Pancreas (tissue), 10 donors: ENCODE data around the gene RPL13. TPM values are rescaled to one million over a fixed set of nuclear protein-coding genes. Genes with fewer than 3 reads are reported as not detected.

ENCODE experiments used
- ATAC-seq, 4 donors: fragments of 200-7000 bp; cut with Tn5 transposase; one replicate each; pipeline versions ENCODE4 v1.8.0 to v1.9.1; 2020; ENCODE audit warnings: mild to moderate bottlenecking in 4 of 4, moderate library complexity in 4 of 4
- DNase-seq, 6 donors: peaks; one replicate each; pipeline ENCODE4 v3.0.0-alpha.2; 2020
- FAIRE-seq: peaks from 2 replicates; lab custom pipeline; 2012; peaks lifted over from hg19 to GRCh38; lab: Jason Lieb, UNC
- H3K27ac ChIP-seq, 4 donors: fragments of 200-600 bp; sonication (generic); 1 replicate in 3 of 4; 2 replicates in 1 of 4; pipeline versions ENCODE4 v1.5.0 to v1.8.0; 2020
- H3K27me3 ChIP-seq, 4 donors: fragments of 200-600 bp; one replicate each; pipeline ENCODE4 v1.8.0; 2021
- H3K36me3 ChIP-seq, 3 donors: fragments of 200-600 bp; sonication (generic) in 1 of 3; one replicate each; pipeline versions ENCODE4 v1.5.0 to v1.8.0; 2020 to 2021
- H3K4me1 ChIP-seq, 3 donors: fragments of 200-600 bp; one replicate each; pipeline ENCODE4 v1.8.0; 2021
- H3K4me3 ChIP-seq, 4 donors: fragments of 200-600 bp; sonication (generic) in 2 of 4; one replicate each; pipeline versions ENCODE4 v1.5.0 to v1.8.0; 2020 to 2021
- H3K9me3 ChIP-seq, 4 donors: fragments of 200-600 bp; one replicate each; pipeline ENCODE4 v1.8.0; 2021
- WGBS, 2 donors: extraction: QIAGEN DNeasy Blood & Tissue Kit; methylation state at CpG; one replicate each; pipeline ENCODE4 v1.1.7; 2013; 5-methylcytosine and 5-hydroxymethylcytosine counted together
- intact Hi-C, 3 donors: fragments of 100-400 bp; cut with DNase I; formaldehyde crosslinking; loops; one replicate each; pipeline versions ENCODE4 v1.11.1 to v1.14.2; 2022
- polyA plus RNA-seq, 2 donors: library from polyadenylated mRNA; stranded (reverse); fragments of 200-250 nt; gene quantifications; one replicate each; pipeline ENCODE4 v1.2.3, GENCODE V29; 2013
- total RNA-seq, 6 donors: library from RNA; stranded (reverse); fragmentation: NEBNext Ultra II Directional in 4 of 6; extraction: Animal tissue kit (Norgen Biotek cat#: 25700) in 4 of 6; gene quantifications; one replicate each; pipeline versions ENCODE4 v1.2.1 to v1.2.4, GENCODE V29; 2021 to 2023
- TF ChIP-seq, protein P1 (sequence below), 4 donors: fragments of 200-600 bp; sonication (generic) in 3 of 4; IDR thresholded peaks; one replicate each; pipeline versions ENCODE4 v1.5.0 to v1.8.0; 2021; ENCODE audit warnings: antibody characterized with exemption in 4 of 4
- donor health status: healthy with polysubstance abuse.
- donor health status: DM: no; HTN: no; CAD: no; lungs with moderate emphysema.
- donor health status: DM: no; HTN: no; CAD: no.
- donor health status: control.
- donor health status: control.
- donor health status: Bipolar disorder and iron deficiency.
- donor health status: DM: yes; HTN: yes; CAD: no.
- donor health status: DM: no; HTN: no; CAD: no.
- donor health status: DM: no; HTN: no; CAD: no.
- donor health status: DM: yes; HTN: yes; CAD: no.

RPL13 gene
- total and polyA plus RNA-seq, 8 donors = 1,297 to 6,500 (median 2,093) TPM

GRCh38 chr16:89549007-89549700, 11.3 kb upstream of the RPL13 start:
- Histone ChIP-seq H3K4me1 (no peaks in the 10 kb centered on the region), H3K9me3 (no peaks in the 10 kb centered on the region), H3K27ac (no peak overlapping the region), H3K4me3 (no peak overlapping the region), H3K27me3 (no peaks in the 10 kb centered on the region), H3K36me3 (peaks cover 0 to 27% (median 0%) of the 10 kb centered on the region in 3 donors)
- no peak for ATAC-seq
- TF ChIP-seq, protein P1, sequence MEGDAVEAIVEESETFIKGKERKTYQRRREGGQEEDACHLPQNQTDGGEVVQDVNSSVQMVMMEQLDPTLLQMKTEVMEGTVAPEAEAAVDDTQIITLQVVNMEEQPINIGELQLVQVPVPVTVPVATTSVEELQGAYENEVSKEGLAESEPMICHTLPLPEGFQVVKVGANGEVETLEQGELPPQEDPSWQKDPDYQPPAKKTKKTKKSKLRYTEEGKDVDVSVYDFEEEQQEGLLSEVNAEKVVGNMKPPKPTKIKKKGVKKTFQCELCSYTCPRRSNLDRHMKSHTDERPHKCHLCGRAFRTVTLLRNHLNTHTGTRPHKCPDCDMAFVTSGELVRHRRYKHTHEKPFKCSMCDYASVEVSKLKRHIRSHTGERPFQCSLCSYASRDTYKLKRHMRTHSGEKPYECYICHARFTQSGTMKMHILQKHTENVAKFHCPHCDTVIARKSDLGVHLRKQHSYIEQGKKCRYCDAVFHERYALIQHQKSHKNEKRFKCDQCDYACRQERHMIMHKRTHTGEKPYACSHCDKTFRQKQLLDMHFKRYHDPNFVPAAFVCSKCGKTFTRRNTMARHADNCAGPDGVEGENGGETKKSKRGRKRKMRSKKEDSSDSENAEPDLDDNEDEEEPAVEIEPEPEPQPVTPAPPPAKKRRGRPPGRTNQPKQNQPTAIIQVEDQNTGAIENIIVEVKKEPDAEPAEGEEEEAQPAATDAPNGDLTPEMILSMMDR (IDR thresholded peaks at IDR 0.05) = no peak
- intact Hi-C loops = no loop called here
- 91 to 93% methylated on average over 10 of the region's 10 CpGs for WGBS, 2 donors
- FAIRE-seq = no peak
- DNase-seq = no peak

- no peaks in the 10 kb centered on the region for H3K4me1 ChIP-seq
- intact Hi-C loops = loop anchor here in 1 of 3 donors (10.0 kb wide), 1 partner anchor 226 kb away; no protein-coding TSS in a partner anchor
- FAIRE-seq = no peak
- H3K27ac ChIP-seq = no peak overlapping the region
- 94 to 95% methylated on average over 21 to 22 of the region's 22 CpGs for WGBS, 2 donors
- H3K4me3 ChIP-seq = no peak overlapping the region
- H3K27me3 ChIP-seq = no peaks in the 10 kb centered on the region
- no peaks in the 10 kb centered on the region for H3K9me3 ChIP-seq
- DNase-seq = no peak
- TF ChIP-seq, protein P1 (IDR thresholded peaks at IDR 0.05) = no peak
- ATAC-seq = no peak
- peaks cover 0 to 38% (median 0%) of the 10 kb centered on the region in 3 donors for H3K36me3 ChIP-seq
Measured at GRCh38 chr16:89550421-89551007, 10.0 kb upstream of the RPL13 start.

DNA sequence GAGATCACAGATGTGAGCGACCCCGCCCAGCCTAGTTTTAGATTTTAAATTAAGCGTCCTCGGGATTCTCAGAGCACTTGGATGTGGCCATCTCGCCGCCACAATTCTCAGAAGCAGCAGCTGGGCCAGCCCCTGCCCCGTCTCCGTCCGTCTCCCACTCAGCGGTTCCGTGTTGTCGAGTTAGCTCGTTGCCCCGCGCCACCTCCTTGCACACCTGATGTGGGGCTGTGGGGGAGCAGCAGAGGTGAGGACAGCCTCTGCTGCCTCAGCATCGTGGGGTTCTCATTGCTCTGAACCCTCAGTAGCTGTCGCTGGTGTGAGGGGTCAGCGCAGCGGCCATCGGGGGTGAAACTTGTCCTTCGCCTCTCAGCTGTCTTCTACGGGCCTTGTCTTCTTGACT, 8.2 kb upstream of the RPL13 start:
- Histone ChIP-seq H3K9me3 (no peaks in the 10 kb centered on the region), H3K4me3 (no peak overlapping the region), H3K27ac (no peak overlapping the region), H3K4me1 (no peaks in the 10 kb centered on the region), H3K27me3 (no peaks in the 10 kb centered on the region), H3K36me3 (peaks cover 0 to 32% (median 0%) of the 10 kb centered on the region in 3 donors)
- FAIRE-seq (no peak), DNase-seq (no peak), ATAC-seq (no peak)
- intact Hi-C loops = loop anchor here in 1 of 3 donors (10.0 kb wide), 1 partner anchor 228 kb away; no protein-coding TSS in a partner anchor
- 94 to 95% methylated on average over 22 of the region's 22 CpGs for WGBS, 2 donors
- TF ChIP-seq, protein P1 (IDR thresholded peaks at IDR 0.05) = no peak

DNA sequence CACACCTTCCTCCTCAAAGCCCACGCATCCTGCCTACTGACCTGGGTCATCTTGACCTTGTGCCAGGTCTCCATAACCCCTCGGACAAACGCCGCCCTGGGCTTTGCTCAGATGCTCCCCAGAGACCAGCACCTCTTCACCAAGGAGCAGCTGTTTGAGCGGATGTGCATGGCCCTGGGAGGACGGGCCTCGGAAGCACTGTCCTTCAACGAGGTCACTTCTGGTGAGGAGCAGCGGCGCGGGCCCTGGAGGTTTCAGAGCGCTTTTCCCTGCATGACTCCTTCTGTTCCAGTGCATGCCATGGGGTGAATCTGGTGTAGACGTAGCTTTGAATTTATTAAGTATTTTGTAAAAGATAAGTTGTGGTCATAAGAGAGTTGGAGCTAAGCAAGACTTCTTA, 7.6 kb upstream of the RPL13 start:
- FAIRE-seq (no peak), ATAC-seq (no peak), DNase-seq (no peak)
- intact Hi-C loops = loop anchor here in 1 of 3 donors (10.0 kb wide), 1 partner anchor 228 kb away; no protein-coding TSS in a partner anchor
- H3K4me1 ChIP-seq = no peaks in the 10 kb centered on the region
- 90 to 93% methylated on average over 13 of the region's 13 CpGs for WGBS, 2 donors
- no peak overlapping the region for H3K27ac ChIP-seq
- no peak overlapping the region for H3K4me3 ChIP-seq
- H3K27me3 ChIP-seq = no peaks in the 10 kb centered on the region
- no peaks in the 10 kb centered on the region for H3K9me3 ChIP-seq
- H3K36me3 ChIP-seq = peaks cover 0 to 30% (median 0%) of the 10 kb centered on the region in 3 donors
- TF ChIP-seq, protein P1 (IDR thresholded peaks at IDR 0.05) = no peak
